Measurements from ENCODE around the gene CDV3. TPM values are rescaled to one million over a fixed set of nuclear protein-coding genes. Genes with fewer than 3 reads are reported as not detected.

The CDV3 gene
- total RNA-seq, 4 donors from 2014 or later, result 46.8 to 84.9 (median 78.8) TPM

DNA sequence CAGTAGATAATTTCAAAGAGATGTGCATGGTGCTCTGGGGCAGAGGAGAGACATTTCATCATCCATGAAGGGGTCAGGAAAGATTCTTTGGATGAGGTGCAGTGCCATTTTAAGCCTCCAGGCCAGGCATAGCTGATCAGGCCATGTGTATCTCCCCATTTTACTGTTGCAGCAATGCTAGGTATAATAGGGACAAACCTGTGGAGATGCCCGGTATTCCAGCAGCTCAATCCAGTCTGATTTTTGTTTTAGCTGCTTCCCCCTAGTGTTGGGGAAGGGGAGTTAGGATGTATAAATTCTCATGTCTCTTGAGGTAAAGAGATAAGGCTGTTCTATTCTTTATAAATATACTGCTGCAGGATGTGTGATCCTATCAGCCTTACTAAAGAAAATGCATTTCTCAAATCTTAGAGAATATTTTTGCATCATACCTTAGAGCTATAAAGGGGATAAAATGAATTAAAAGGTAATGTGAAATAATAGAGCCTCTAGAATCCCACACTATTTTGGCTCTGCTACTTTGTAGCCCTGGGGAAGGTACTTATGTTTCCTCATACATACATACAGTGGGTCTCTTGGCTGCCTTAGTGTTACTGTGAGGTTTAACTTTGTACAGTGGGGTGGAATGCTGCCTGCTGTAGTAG is 5.2 kb downstream of the CDV3 start:
- Histone ChIP-seq H3K27ac (no peak overlapping the region), H3K4me1 (peaks cover 15 to 64% (median 39%) of the 10 kb centered on the region in 4 donors), H3K27me3 (no peaks in the 10 kb centered on the region), H3K36me3 (peaks cover 0 to 48% (median 21%) of the 10 kb centered on the region in 4 donors), H3K9me3 (no peaks in the 10 kb centered on the region), H3K4me3 (no peak overlapping the region)
- TF ChIP-seq, protein P1, sequence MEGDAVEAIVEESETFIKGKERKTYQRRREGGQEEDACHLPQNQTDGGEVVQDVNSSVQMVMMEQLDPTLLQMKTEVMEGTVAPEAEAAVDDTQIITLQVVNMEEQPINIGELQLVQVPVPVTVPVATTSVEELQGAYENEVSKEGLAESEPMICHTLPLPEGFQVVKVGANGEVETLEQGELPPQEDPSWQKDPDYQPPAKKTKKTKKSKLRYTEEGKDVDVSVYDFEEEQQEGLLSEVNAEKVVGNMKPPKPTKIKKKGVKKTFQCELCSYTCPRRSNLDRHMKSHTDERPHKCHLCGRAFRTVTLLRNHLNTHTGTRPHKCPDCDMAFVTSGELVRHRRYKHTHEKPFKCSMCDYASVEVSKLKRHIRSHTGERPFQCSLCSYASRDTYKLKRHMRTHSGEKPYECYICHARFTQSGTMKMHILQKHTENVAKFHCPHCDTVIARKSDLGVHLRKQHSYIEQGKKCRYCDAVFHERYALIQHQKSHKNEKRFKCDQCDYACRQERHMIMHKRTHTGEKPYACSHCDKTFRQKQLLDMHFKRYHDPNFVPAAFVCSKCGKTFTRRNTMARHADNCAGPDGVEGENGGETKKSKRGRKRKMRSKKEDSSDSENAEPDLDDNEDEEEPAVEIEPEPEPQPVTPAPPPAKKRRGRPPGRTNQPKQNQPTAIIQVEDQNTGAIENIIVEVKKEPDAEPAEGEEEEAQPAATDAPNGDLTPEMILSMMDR (IDR thresholded peaks at IDR 0.05), result peak; percentile 34 to 53 (median 46)
- no peak for TF ChIP-seq EP300 (IDR thresholded peaks at IDR 0.05; ENCODE audit: low read depth)
- 0 to 18% methylated on average over 1 of the region's 1 CpG for WGBS, 2 donors (ENCODE audit: low coverage in 1 of 2)
- DNase-seq, result no peak
- intact Hi-C loops (cut with DNase I; ENCODE audit: low total_unique reads), result no loop called here
- in situ Hi-C loops (cut with MboI; ENCODE audit: low pct_ligation_motif_present in 1 of 4, low pct_unique_long_range_greater_than_20kb in 1 of 4, low sequenced_read_pairs in 3 of 4), result loop anchor here in 2 of 4 donors (10.0 to 25.0 kb wide), 3 partner anchors 114 to 891 kb away; no protein-coding TSS in a partner anchor

DNA sequence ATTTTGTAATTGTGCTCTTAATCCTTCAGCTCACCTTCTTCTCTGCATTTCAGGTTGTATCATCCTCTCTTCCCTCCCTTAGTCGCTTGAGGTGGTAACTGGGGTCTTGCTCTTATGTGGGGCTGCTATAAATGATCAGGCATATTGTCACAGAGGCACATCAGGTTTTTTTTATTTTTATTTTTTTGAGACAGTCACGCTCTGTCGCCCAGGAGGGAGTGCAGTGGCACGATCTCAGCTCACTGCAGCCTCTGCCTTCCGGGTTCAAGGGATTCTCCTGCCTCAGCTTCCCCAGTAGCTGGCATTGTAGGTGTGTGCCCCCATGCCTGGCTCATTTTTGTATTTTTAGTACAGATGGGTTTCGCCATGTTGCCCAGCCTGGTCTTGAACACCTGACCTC is 9.9 kb downstream of the CDV3 start:
- intact Hi-C loops (cut with DNase I; ENCODE audit: low total_unique reads) (no loop called here), in situ Hi-C loops (cut with MboI; ENCODE audit: low pct_ligation_motif_present in 1 of 4, low pct_unique_long_range_greater_than_20kb in 1 of 4, low sequenced_read_pairs in 3 of 4) (loop anchor here in 1 of 4 donors (25.0 kb wide), 2 partner anchors 121 to 896 kb away; no protein-coding TSS in a partner anchor)
- no peak for TF ChIP-seq POLR2A (IDR thresholded peaks at IDR 0.05)
- TF ChIP-seq, protein P1 (IDR thresholded peaks at IDR 0.05), result no peak
- no peak for TF ChIP-seq EP300 (IDR thresholded peaks at IDR 0.05; ENCODE audit: low read depth)
- no peak for TF ChIP-seq POLR2AphosphoS5 (IDR thresholded peaks at IDR 0.05)

DNA sequence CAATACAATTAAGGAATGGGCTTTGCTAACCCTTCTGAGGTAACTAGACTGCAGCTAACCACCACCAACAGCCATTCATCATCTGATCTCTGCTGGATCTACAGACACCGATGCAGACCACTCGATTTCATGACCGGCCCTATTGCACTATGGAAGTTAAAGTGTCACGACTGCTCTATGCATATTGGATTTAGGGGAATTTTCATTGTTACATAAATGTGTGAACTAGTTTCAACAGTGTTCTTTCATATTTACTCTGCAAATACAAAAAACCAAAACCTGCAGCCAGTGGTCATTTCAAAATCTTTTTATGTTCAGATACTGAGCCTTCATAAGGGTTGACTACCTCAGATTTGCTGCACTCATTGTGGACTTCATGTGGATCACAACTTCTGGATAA is 14.5 kb downstream of the CDV3 start:
- TF ChIP-seq EP300 (IDR thresholded peaks at IDR 0.05; ENCODE audit: low read depth) (no peak), POLR2AphosphoS5 (IDR thresholded peaks at IDR 0.05) (no peak), POLR2A (IDR thresholded peaks at IDR 0.05) (no peak)
- TF ChIP-seq, protein P1 (IDR thresholded peaks at IDR 0.05), result no peak
- Histone ChIP-seq H3K27ac (no peak overlapping the region), H3K4me1 (peaks cover 0 to 4% (median 2%) of the 10 kb centered on the region in 4 donors), H3K9me3 (no peaks in the 10 kb centered on the region), H3K36me3 (peaks cover 0 to 67% (median 30%) of the 10 kb centered on the region in 4 donors), H3K27me3 (no peaks in the 10 kb centered on the region), H3K4me3 (no peak overlapping the region)
- intact Hi-C loops (cut with DNase I; ENCODE audit: low total_unique reads) (no loop called here), in situ Hi-C loops (cut with MboI; ENCODE audit: low pct_ligation_motif_present in 1 of 4, low pct_unique_long_range_greater_than_20kb in 1 of 4, low sequenced_read_pairs in 3 of 4) (loop anchor here in 1 of 4 donors (25.0 kb wide), 2 partner anchors 126 to 901 kb away; no protein-coding TSS in a partner anchor)
- WGBS, 2 donors (ENCODE audit: low coverage in 1 of 2), result 82 to 96% methylated on average over 4 of the region's 4 CpGs
- DNase-seq, result no peak

More for the DNA sequence above, 9.9 kb downstream of the CDV3 start:
- 93% methylated on average over 3 to 6 of the region's 6 CpGs for WGBS, 2 donors (ENCODE audit: low coverage in 1 of 2)
- H3K27ac ChIP-seq, result no peak overlapping the region
- H3K27me3 ChIP-seq, result no peaks in the 10 kb centered on the region
- H3K36me3 ChIP-seq, result peaks cover 0 to 84% (median 41%) of the 10 kb centered on the region in 4 donors
- no peak for DNase-seq
- H3K9me3 ChIP-seq, result no peaks in the 10 kb centered on the region
- H3K4me1 ChIP-seq, result peaks cover 2 to 34% (median 12%) of the 10 kb centered on the region in 4 donors
- no peak overlapping the region for H3K4me3 ChIP-seq

DNA sequence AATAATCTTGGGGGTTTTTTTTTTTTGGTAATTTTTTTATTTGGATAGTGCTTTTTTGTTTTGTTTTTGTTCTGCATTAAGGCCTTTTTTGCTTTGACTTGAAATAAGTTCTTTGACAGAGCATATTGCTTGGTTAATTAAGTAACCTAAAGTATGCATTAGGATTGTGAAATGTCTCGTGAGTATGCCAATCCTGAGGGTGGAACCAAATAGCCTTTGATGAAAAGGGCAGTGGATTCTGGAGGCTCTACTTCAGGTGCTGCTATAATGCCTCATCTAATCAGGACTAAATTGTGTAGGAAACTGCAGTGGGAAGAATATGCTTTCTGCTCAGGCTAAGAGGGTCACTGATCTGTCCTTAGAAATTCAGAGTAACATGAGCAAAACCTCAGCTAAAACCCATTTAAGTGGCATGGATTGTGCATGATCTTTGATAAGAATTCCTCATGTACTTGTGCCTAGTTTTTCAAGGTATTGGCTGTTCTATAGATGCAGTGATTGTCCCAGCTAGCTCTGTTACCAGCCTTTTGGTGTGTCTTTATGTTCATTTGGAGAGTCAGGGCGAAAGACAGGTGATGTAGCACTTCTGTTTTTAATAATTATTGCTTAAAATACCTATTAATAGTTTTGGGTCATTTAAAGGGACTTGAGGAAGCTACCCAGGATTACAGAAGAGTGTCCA is 15.4 kb downstream of the CDV3 start:
- TF ChIP-seq POLR2AphosphoS5 (IDR thresholded peaks at IDR 0.05) (no peak), POLR2A (IDR thresholded peaks at IDR 0.05) (peak; percentile 15), EP300 (IDR thresholded peaks at IDR 0.05; ENCODE audit: low read depth) (no peak)
- TF ChIP-seq, protein P1 (IDR thresholded peaks at IDR 0.05), result no peak

More for the DNA sequence above, 15.4 kb downstream of the CDV3 start:
- 79 to 82% methylated on average over 2 of the region's 2 CpGs for whole genome bisulfite sequencing, 2 donors (ENCODE audit: low coverage in 1 of 2)
- in situ Hi-C loops (cut with MboI; ENCODE audit: low pct_ligation_motif_present in 1 of 4, low pct_unique_long_range_greater_than_20kb in 1 of 4, low sequenced_read_pairs in 3 of 4), result loop anchor here in 1 of 4 donors (25.0 kb wide), 2 partner anchors 127 to 902 kb away; no protein-coding TSS in a partner anchor
- intact Hi-C loops (cut with DNase I; ENCODE audit: low total_unique reads), result no loop called here
- H3K27ac ChIP-seq, result no peak overlapping the region
- H3K4me1 ChIP-seq, result peaks cover 0 to 4% (median 2%) of the 10 kb centered on the region in 4 donors
- peaks cover 0 to 58% (median 26%) of the 10 kb centered on the region in 4 donors for H3K36me3 ChIP-seq
- no peaks in the 10 kb centered on the region for H3K9me3 ChIP-seq
- no peaks in the 10 kb centered on the region for H3K27me3 ChIP-seq
- H3K4me3 ChIP-seq, result no peak overlapping the region
- DNase-seq, result no peak

Measured in transverse colon (tissue), 4 donors.